Fibroblast of the conjunctiva (primary cell): ENCODE measurements around the gene HBA2.
"Not testable (repeated sequence)": the region's sequence is repeated elsewhere in the genome, so short reads cannot be mapped to it uniquely, and the experiment has no call there.

Experiments
- DNase-seq: peaks from one replicate; pipeline ENCODE4 v3.0.0-alpha.2; 2010; ENCODE audit warnings: low read depth

HBA2 gene

GRCh38 chr16:194516-194915 lies 21.8 kb downstream of the HBA2 start:
- DNase-seq, result no peak

GRCh38 chr16:200388-200787 lies 27.7 kb downstream of the HBA2 start:
- no peak for DNase-seq

- no peak for DNase-seq
These were observed 30.6 kb downstream of the HBA2 start for GRCh38 chr16:203246-203645.

- not testable (repeated sequence) for DNase-seq
These were observed 31.4 kb downstream of the HBA2 start for GRCh38 chr16:204046-204445.

- DNase-seq, result not testable (repeated sequence)
These were observed 36.7 kb downstream of the HBA2 start for GRCh38 chr16:209359-209758.

- DNase-seq, result not testable (repeated sequence)
These were observed 39.0 kb downstream of the HBA2 start for GRCh38 chr16:211631-212180.

GRCh38 chr16:212999-213398 lies 40.3 kb downstream of the HBA2 start:
- no peak for DNase-seq

- no peak for DNase-seq
These were observed 47.3 kb downstream of the HBA2 start for GRCh38 chr16:220021-220420.
